Gastroesophageal sphincter (tissue), 3 donors: ENCODE results near the gene VAMP4.
"Not testable (repeated sequence)": the region's sequence is repeated elsewhere in the genome, so short reads cannot be mapped to it uniquely, and the experiment has no call there.

Source experiments
- EP300 ChIP-seq: sonication (generic); formaldehyde crosslinking; IDR thresholded peaks from one replicate; pipeline ENCODE4 v1.6.1; 2017; ENCODE audit warnings: antibody characterized with exemption, mild to moderate bottlenecking
- POLR2A ChIP-seq, 2 donors: fragments of 450-650 bp; IDR thresholded peaks; one replicate each; pipeline ENCODE4 v1.6.1; 2017; ENCODE audit warnings: antibody characterized with exemption in 2 of 2, mild to moderate bottlenecking in 2 of 2, moderate library complexity in 1 of 2
- POLR2AphosphoS5 ChIP-seq: sonication (generic); formaldehyde crosslinking; IDR thresholded peaks from one replicate; pipeline ENCODE4 v1.6.1; 2017; ENCODE audit warnings: antibody characterized with exemption
- TF ChIP-seq, protein P1 (sequence below), 4 experiments: fragments of 200-600 bp in 2 of 4; fragments of 450-650 bp in 2 of 4; sonication (generic) in 1 of 4; IDR thresholded peaks; one replicate each; pipeline ENCODE4 v1.5.1; 2017 to 2019; ENCODE audit warnings: antibody characterized with exemption in 4 of 4, mild to moderate bottlenecking in 2 of 4, moderate library complexity in 2 of 4

DNA sequence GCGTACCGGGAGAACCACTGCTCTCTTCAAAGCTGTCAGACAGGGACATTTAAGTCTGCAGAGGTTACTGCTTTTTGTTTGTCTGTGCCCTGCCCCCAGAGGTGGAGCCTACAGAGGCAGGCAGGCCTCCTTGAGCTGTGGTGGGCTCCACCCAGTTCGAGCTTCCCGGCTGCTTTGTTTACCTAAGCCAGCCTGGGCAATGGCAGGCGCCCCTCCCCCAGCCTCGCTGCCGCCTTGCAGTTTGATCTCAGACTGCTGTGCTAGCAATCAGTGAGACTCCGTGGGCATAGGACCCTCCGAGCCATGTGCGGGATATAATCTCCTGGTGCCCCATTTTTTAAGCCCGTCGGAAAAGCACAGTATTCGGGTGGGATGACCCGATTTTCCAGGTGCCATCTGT, 46.1 kb downstream of the VAMP4 start:
- TF ChIP-seq EP300; POLR2A (IDR thresholded peaks at IDR 0.05); POLR2AphosphoS5: not testable (repeated sequence)
- TF ChIP-seq, protein P1, sequence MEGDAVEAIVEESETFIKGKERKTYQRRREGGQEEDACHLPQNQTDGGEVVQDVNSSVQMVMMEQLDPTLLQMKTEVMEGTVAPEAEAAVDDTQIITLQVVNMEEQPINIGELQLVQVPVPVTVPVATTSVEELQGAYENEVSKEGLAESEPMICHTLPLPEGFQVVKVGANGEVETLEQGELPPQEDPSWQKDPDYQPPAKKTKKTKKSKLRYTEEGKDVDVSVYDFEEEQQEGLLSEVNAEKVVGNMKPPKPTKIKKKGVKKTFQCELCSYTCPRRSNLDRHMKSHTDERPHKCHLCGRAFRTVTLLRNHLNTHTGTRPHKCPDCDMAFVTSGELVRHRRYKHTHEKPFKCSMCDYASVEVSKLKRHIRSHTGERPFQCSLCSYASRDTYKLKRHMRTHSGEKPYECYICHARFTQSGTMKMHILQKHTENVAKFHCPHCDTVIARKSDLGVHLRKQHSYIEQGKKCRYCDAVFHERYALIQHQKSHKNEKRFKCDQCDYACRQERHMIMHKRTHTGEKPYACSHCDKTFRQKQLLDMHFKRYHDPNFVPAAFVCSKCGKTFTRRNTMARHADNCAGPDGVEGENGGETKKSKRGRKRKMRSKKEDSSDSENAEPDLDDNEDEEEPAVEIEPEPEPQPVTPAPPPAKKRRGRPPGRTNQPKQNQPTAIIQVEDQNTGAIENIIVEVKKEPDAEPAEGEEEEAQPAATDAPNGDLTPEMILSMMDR (IDR thresholded peaks at IDR 0.05) = not testable (repeated sequence)
